Mucosa of rectum (tissue), 2 donors: ENCODE data around the gene NFATC2IP.
"Not testable (repeated sequence)": the region's sequence is repeated elsewhere in the genome, so short reads cannot be mapped to it uniquely, and the experiment has no call there.

ENCODE experiments used
- H3K27ac ChIP-seq, 2 donors: one replicate each; pipeline ENCODE4 v1.7.0; 2013; ENCODE audit warnings: inconsistent platforms in 2 of 2, low read depth in 2 of 2, low read length in 2 of 2
- H3K27me3 ChIP-seq, 2 donors: one replicate each; pipeline ENCODE4 v1.7.0; 2013; ENCODE audit warnings: low read length in 2 of 2; ENCODE audit not compliant: control insufficient read depth in 2 of 2, insufficient read depth in 2 of 2
- H3K36me3 ChIP-seq, 2 donors: one replicate each; pipeline ENCODE4 v1.7.0; 2013; ENCODE audit warnings: low read length in 2 of 2; ENCODE audit not compliant: control insufficient read depth in 2 of 2, insufficient read depth in 2 of 2
- H3K4me1 ChIP-seq, 2 donors: one replicate each; pipeline ENCODE4 v1.7.0; 2013; ENCODE audit warnings: low read length in 2 of 2, mild to moderate bottlenecking in 1 of 2; ENCODE audit not compliant: control insufficient read depth in 2 of 2, insufficient read depth in 2 of 2
- H3K4me3 ChIP-seq, 2 donors: one replicate each; pipeline ENCODE4 v1.7.0; 2013; ENCODE audit warnings: low read length in 2 of 2
- H3K9ac ChIP-seq, 2 donors: one replicate each; pipeline ENCODE4 v1.7.0; 2013; ENCODE audit warnings: low read length in 2 of 2, low read depth in 1 of 2, mild to moderate bottlenecking in 1 of 2
- H3K9me3 ChIP-seq, 2 donors: one replicate each; pipeline ENCODE4 v1.7.0; 2013; ENCODE audit warnings: low read length in 2 of 2; ENCODE audit not compliant: control insufficient read depth in 2 of 2
- donor health status: healthy.
- donor health status: Normal muscosa, but diverticular disease.

NFATC2IP gene

GRCh38 chr16:28925386-28926228 is 25.1 kb upstream of the NFATC2IP start:
- Histone ChIP-seq H3K4me3 (peak overlapping the region; percentile 81 to 82), H3K9ac (peak overlapping the region; percentile 87 to 92), H3K9me3 (no peaks in the 10 kb centered on the region), H3K4me1 (peaks cover 14 to 16% of the 10 kb centered on the region in 2 donors), H3K27ac (peak overlapping the region; percentile 99 to 100), H3K36me3 (peaks cover 3 to 4% of the 10 kb centered on the region in 2 donors), H3K27me3 (no peaks in the 10 kb centered on the region)

- Histone ChIP-seq H3K27ac (peak overlapping the region; percentile 99 to 100), H3K4me3 (peak overlapping the region; percentile 81 to 82), H3K9ac (peak overlapping the region in 1 of 2 donors; percentile 92), H3K4me1 (peaks cover 14 to 16% of the 10 kb centered on the region in 2 donors)
- H3K36me3 ChIP-seq, H3K9me3 ChIP-seq, H3K27me3 ChIP-seq: not testable (repeated sequence)
These were observed 24.5 kb upstream of the NFATC2IP start for GRCh38 chr16:28926284-28926683.

- H3K27me3 ChIP-seq: no peaks in the 10 kb centered on the region
- H3K36me3 ChIP-seq: no peaks in the 10 kb centered on the region
- no peak overlapping the region for H3K9ac ChIP-seq
- H3K4me3 ChIP-seq: no peak overlapping the region
- no peaks in the 10 kb centered on the region for H3K9me3 ChIP-seq
- H3K27ac ChIP-seq: no peak overlapping the region
- peaks cover 14 to 16% of the 10 kb centered on the region in 2 donors for H3K4me1 ChIP-seq
These were observed 22.9 kb upstream of the NFATC2IP start for GRCh38 chr16:28927815-28928214.

- Histone ChIP-seq H3K27ac (no peak overlapping the region), H3K4me1 (no peaks in the 10 kb centered on the region), H3K36me3 (no peaks in the 10 kb centered on the region), H3K27me3 (no peaks in the 10 kb centered on the region), H3K9me3 (no peaks in the 10 kb centered on the region), H3K4me3 (no peak overlapping the region), H3K9ac (no peak overlapping the region)
These were observed 20.5 kb upstream of the NFATC2IP start for GRCh38 chr16:28930203-28930602.

GRCh38 chr16:28930652-28931051 is 20.1 kb upstream of the NFATC2IP start:
- no peak overlapping the region for H3K9ac ChIP-seq
- no peaks in the 10 kb centered on the region for H3K27me3 ChIP-seq
- no peaks in the 10 kb centered on the region for H3K9me3 ChIP-seq
- no peak overlapping the region for H3K27ac ChIP-seq
- H3K4me3 ChIP-seq: no peak overlapping the region
- H3K36me3 ChIP-seq: no peaks in the 10 kb centered on the region
- no peaks in the 10 kb centered on the region for H3K4me1 ChIP-seq

GRCh38 chr16:28931801-28932225 is 18.9 kb upstream of the NFATC2IP start, which contains the start of gene CD19:
Gene CD19 (plus strand): TSS chr16:28931971. CDS start chr16:28932001, 30 bp downstream.
- no peak within 1 kb of the TSS for H3K9ac ChIP-seq

GRCh38 chr16:28932339-28933141 is 18.2 kb upstream of the NFATC2IP start:
- Histone ChIP-seq H3K4me1 (peaks cover 0 to 6% of the 10 kb centered on the region in 2 donors), H3K4me3 (peak overlapping the region in 1 of 2 donors; percentile 52), H3K9ac (no peak overlapping the region), H3K9me3 (no peaks in the 10 kb centered on the region), H3K27ac (peak overlapping the region in 1 of 2 donors; percentile 9), H3K36me3 (no peaks in the 10 kb centered on the region), H3K27me3 (no peaks in the 10 kb centered on the region)

More at GRCh38 chr16:28931801-28932225, 18.9 kb upstream of the NFATC2IP start, which contains the start of gene CD19:
- Histone ChIP-seq H3K4me1 (peaks cover 0 to 6% of the 10 kb centered on the region in 2 donors), H3K27ac (peak within 1 kb of the TSS in 1 of 2 donors; percentile 9), H3K27me3 (no peaks in the 10 kb centered on the region), H3K4me3 (peak within 1 kb of the TSS in 1 of 2 donors; percentile 52), H3K9me3 (no peaks in the 10 kb centered on the region), H3K36me3 (no peaks in the 10 kb centered on the region)

GRCh38 chr16:28933171-28933570 is 17.6 kb upstream of the NFATC2IP start:
- Histone ChIP-seq H3K27ac (no peak overlapping the region), H3K9ac (no peak overlapping the region), H3K9me3 (no peaks in the 10 kb centered on the region), H3K4me3 (peak overlapping the region in 1 of 2 donors; percentile 13), H3K36me3 (no peaks in the 10 kb centered on the region), H3K4me1 (peaks cover 0 to 6% of the 10 kb centered on the region in 2 donors), H3K27me3 (no peaks in the 10 kb centered on the region)

GRCh38 chr16:28935346-28935745 is 15.4 kb upstream of the NFATC2IP start:
- Histone ChIP-seq H3K9ac (no peak overlapping the region), H3K27ac (no peak overlapping the region), H3K4me1 (peaks cover 0 to 6% of the 10 kb centered on the region in 2 donors), H3K36me3 (no peaks in the 10 kb centered on the region), H3K9me3 (no peaks in the 10 kb centered on the region), H3K27me3 (no peaks in the 10 kb centered on the region), H3K4me3 (no peak overlapping the region)
